ENCODE results near the gene PDIA4.

DNA sequence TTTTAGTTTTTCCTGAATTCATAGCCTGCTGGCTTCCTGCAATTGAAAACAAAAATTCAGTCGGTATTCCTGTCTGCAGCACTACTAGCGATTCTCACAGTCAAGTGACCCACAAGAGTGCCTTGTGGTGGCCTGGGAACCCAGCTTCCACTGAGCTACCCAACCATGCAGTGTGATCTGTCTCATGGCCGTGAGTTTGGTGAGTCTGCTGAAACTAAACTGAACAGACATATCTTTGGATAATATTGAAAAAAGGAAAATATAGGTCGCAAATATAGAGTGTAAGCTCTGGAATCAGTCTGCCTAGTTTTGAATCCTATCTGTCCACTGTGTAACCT is 44.1 kb upstream of the PDIA4 start:
- no peak for TF ChIP-seq CTCF (IDR thresholded peaks at IDR 0.05)
- no peak for TF ChIP-seq POLR2A (IDR thresholded peaks at IDR 0.05)
